ENCODE measurements around the gene SUMO4.

DNA sequence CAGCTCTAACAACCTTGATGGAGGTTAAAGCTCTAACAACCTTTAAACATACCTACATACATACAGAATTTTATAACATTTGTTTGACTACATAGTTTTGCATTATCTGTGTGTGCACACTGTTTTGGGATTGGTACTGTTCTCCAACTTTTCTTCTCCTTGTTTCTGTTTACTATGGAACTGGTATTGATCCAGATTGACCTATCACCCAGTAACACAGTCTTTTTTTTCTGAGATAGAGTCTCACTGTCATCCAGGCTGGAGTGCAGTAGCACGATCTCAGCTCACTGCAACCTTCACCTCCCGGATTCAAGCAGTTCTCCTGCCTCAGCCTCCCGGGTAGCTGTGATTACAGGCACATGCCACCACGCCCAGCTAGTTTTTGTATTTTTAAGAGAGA is 16.7 kb upstream of the SUMO4 start:
- TF ChIP-seq, protein P1, sequence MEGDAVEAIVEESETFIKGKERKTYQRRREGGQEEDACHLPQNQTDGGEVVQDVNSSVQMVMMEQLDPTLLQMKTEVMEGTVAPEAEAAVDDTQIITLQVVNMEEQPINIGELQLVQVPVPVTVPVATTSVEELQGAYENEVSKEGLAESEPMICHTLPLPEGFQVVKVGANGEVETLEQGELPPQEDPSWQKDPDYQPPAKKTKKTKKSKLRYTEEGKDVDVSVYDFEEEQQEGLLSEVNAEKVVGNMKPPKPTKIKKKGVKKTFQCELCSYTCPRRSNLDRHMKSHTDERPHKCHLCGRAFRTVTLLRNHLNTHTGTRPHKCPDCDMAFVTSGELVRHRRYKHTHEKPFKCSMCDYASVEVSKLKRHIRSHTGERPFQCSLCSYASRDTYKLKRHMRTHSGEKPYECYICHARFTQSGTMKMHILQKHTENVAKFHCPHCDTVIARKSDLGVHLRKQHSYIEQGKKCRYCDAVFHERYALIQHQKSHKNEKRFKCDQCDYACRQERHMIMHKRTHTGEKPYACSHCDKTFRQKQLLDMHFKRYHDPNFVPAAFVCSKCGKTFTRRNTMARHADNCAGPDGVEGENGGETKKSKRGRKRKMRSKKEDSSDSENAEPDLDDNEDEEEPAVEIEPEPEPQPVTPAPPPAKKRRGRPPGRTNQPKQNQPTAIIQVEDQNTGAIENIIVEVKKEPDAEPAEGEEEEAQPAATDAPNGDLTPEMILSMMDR (IDR thresholded peaks at IDR 0.05): no peak
- no peak for TF ChIP-seq POLR2A (IDR thresholded peaks at IDR 0.05)
- TF ChIP-seq EP300 (IDR thresholded peaks at IDR 0.05): no peak
